ENCODE results near the gene CALML6. TPM values are rescaled to one million over a fixed set of nuclear protein-coding genes. Genes with fewer than 3 reads are reported as not detected.

CALML6 gene
- total RNA-seq, 1 donor from 2014 or later = 0.49 TPM

DNA sequence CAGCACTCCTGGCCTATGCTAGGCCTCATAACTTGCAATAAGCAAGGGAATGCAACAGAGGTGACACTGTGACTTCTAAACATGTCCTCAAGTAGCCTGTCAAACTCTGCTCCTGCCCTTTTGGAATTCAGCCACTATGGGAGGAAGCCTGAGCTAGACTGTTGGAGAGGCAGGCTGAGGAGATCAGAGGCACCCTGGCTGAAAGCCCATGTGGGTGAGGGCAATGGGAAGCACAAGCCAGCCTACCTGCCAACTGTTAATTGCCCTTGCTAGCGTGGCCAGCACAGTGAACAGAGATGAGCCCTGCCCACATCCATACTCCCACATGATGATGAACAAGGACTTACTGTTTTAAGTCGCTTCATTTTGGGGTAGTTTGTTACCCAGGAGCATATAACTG is 41.9 kb upstream of the CALML6 start:
- H3K4me3 ChIP-seq = no peak overlapping the region
- H3K27ac ChIP-seq = no peak overlapping the region
- no peak for DNase-seq (ENCODE audit: extremely low spot score in 2 of 2)
- H3K4me1 ChIP-seq = peaks cover 80% of the 10 kb centered on the region
- no peaks in the 10 kb centered on the region for H3K9me3 ChIP-seq
- no peaks in the 10 kb centered on the region for H3K27me3 ChIP-seq
- intact Hi-C loops (cut with DNase I) = no loop called here
- no peak for TF ChIP-seq POLR2A (IDR thresholded peaks at IDR 0.05)
- no peak for TF ChIP-seq POLR2AphosphoS5 (IDR thresholded peaks at IDR 0.05; ENCODE audit: insufficient read depth in 1 of 2, low read depth in 1 of 2)
- TF ChIP-seq, protein P1, sequence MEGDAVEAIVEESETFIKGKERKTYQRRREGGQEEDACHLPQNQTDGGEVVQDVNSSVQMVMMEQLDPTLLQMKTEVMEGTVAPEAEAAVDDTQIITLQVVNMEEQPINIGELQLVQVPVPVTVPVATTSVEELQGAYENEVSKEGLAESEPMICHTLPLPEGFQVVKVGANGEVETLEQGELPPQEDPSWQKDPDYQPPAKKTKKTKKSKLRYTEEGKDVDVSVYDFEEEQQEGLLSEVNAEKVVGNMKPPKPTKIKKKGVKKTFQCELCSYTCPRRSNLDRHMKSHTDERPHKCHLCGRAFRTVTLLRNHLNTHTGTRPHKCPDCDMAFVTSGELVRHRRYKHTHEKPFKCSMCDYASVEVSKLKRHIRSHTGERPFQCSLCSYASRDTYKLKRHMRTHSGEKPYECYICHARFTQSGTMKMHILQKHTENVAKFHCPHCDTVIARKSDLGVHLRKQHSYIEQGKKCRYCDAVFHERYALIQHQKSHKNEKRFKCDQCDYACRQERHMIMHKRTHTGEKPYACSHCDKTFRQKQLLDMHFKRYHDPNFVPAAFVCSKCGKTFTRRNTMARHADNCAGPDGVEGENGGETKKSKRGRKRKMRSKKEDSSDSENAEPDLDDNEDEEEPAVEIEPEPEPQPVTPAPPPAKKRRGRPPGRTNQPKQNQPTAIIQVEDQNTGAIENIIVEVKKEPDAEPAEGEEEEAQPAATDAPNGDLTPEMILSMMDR (IDR thresholded peaks at IDR 0.05) = no peak
- H3K36me3 ChIP-seq = no peaks in the 10 kb centered on the region

DNA sequence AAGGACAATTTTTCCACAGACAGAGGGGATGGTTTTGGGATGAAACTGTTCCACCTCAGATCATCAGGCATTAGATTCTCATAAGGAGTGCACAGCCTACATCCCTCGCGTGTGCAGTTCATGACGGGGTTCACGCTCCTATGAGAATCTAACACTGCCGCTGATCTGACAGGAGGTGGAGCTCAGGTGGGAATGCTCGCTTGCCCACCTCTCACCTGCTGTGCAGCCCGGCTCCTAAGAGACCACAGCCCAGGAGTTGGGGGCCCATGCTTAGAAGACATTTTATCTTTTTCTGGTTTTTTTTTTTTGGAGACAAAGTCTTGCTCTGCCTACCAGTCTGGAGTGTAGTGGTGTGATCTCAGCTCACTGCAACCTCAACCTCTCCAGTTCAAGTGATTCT is 40.2 kb upstream of the CALML6 start:
- Histone ChIP-seq H3K4me3 (no peak overlapping the region), H3K27me3 (no peaks in the 10 kb centered on the region), H3K9me3 (no peaks in the 10 kb centered on the region), H3K36me3 (no peaks in the 10 kb centered on the region), H3K4me1 (peaks cover 88% of the 10 kb centered on the region), H3K27ac (no peak overlapping the region)
- TF ChIP-seq, protein P1 (IDR thresholded peaks at IDR 0.05) = no peak
- TF ChIP-seq POLR2A (IDR thresholded peaks at IDR 0.05) (no peak), POLR2AphosphoS5 (IDR thresholded peaks at IDR 0.05; ENCODE audit: insufficient read depth in 1 of 2, low read depth in 1 of 2) (no peak)
- no peak for DNase-seq (ENCODE audit: extremely low spot score in 2 of 2)
- intact Hi-C loops (cut with DNase I) = no loop called here

DNA sequence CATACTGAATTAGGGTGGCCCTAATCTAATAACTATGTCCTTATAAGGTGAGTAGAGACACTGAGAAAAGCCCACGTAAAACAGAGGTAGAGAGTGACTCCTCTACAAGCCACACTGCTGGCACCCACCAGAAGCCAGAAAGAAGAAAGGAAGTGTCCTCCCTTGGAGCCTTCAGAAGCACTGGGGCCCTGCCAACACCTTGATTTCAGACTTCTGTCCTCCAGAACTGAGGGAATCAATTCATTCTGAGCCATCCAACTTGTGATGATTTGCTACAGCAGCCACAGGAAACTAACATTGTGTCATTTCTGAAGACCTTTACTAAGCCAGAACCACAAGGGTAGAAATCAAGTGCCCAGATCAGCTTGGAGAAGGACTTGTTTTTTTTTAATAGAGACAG is 39.1 kb upstream of the CALML6 start:
- Histone ChIP-seq H3K27me3 (no peaks in the 10 kb centered on the region), H3K4me1 (peaks cover 91% of the 10 kb centered on the region), H3K4me3 (no peak overlapping the region), H3K36me3 (no peaks in the 10 kb centered on the region), H3K27ac (no peak overlapping the region), H3K9me3 (no peaks in the 10 kb centered on the region)
- intact Hi-C loops (cut with DNase I) = no loop called here
- DNase-seq (ENCODE audit: extremely low spot score in 2 of 2) = no peak
- TF ChIP-seq, protein P1 (IDR thresholded peaks at IDR 0.05) = no peak
- no peak for TF ChIP-seq POLR2A (IDR thresholded peaks at IDR 0.05)
- TF ChIP-seq POLR2AphosphoS5 (IDR thresholded peaks at IDR 0.05; ENCODE audit: insufficient read depth in 1 of 2, low read depth in 1 of 2) = no peak

DNA sequence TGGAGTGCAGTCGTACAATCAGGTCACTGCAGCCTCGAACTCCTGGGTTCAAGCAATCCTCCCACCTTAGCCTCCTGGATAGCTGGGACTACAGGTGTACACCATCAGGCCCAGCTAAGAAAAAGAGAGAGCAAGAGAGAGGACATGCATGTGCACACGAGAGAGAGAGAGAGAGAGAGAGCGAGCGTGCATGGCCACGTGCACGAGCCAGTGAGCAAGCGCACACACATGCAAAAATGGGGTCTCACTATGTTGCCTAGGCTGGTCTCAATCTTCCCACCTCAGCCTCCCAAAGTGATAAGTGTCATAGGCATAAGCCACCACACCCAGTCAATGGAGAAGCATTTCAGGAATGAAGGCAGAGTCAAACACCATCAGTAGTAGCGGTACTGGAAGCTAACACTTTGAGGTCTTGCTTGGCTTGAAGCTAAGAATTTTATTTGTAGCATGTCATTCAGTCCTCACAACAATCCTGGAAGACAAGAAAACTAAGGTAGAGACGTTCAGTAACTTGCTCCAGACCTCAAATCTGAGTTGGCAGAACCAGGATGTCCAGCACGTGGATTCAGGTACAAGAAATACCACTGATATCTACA is 38.6 kb upstream of the CALML6 start:
- Histone ChIP-seq H3K27me3 (no peaks in the 10 kb centered on the region), H3K36me3 (no peaks in the 10 kb centered on the region), H3K4me3 (no peak overlapping the region), H3K27ac (no peak overlapping the region), H3K4me1 (peaks cover 94% of the 10 kb centered on the region), H3K9me3 (no peaks in the 10 kb centered on the region)
- no peak for TF ChIP-seq POLR2A (IDR thresholded peaks at IDR 0.05)
- no peak for TF ChIP-seq POLR2AphosphoS5 (IDR thresholded peaks at IDR 0.05; ENCODE audit: insufficient read depth in 1 of 2, low read depth in 1 of 2)
- TF ChIP-seq, protein P1 (IDR thresholded peaks at IDR 0.05) = no peak
- intact Hi-C loops (cut with DNase I) = no loop called here
- no peak for DNase-seq (ENCODE audit: extremely low spot score in 2 of 2)

DNA sequence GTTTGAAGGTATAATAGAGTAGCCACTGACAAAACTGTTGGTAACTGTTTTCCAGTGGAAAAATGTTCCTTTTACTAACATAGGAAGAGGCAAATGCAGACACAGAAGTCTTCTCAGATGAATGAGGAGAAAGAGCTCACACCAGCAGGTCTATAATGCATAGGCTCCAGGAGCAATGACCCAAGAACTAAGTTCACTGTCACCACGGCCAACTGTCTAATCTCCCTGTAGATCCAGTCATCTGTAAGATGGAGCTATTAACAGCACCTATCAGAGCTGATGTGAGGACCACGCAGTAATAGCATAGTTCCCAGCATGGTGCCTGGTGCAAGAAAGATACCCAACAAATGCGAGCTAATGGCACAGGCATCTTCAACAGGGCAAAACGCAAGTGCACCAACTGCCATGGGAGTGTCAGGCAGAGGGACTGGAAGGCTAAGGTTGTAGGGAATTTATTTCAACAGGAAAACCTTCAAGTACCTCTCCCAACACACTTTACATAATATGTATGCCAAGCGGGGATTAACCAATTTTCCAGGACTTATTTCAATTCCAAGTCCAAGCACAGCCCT is 37.1 kb upstream of the CALML6 start:
- Histone ChIP-seq H3K27me3 (no peaks in the 10 kb centered on the region), H3K36me3 (no peaks in the 10 kb centered on the region), H3K27ac (no peak overlapping the region), H3K4me3 (no peak overlapping the region), H3K9me3 (no peaks in the 10 kb centered on the region), H3K4me1 (peaks cover 97% of the 10 kb centered on the region)
- TF ChIP-seq, protein P1 (IDR thresholded peaks at IDR 0.05) = no peak
- TF ChIP-seq POLR2AphosphoS5 (IDR thresholded peaks at IDR 0.05; ENCODE audit: insufficient read depth in 1 of 2, low read depth in 1 of 2) (no peak), POLR2A (IDR thresholded peaks at IDR 0.05) (no peak)
- no peak for DNase-seq (ENCODE audit: extremely low spot score in 2 of 2)
- intact Hi-C loops (cut with DNase I) = no loop called here

Measured in vagina (tissue), 2 donors.